ENCODE data around the gene SPTLC1. TPM values are rescaled to one million over a fixed set of nuclear protein-coding genes. Genes with fewer than 3 reads are reported as not detected.
A peak's percentile ranks its signal among the peaks of the same experiment; 100 is the strongest.

The SPTLC1 gene
- 64.5 TPM for polyA plus RNA-seq (2013, experiment 1 of 2)
- polyA plus RNA-seq (2013, experiment 2 of 2), result 61.3 TPM

- H4K5ac ChIP-seq (ENCODE audit: low read length), result no peak within 1 kb of the TSS
- H3K79me1 ChIP-seq (ENCODE audit: low read length), result peaks cover 3% of the 10 kb centered on the region
- no CpG with 5 or more reads among the region's 60 CpGs for WGBS (ENCODE audit: extremely low coverage, insufficient coverage, low lambda C conversion rate)
Measured at GRCh38 chr9:92115071-92115858, at the start of gene SPTLC1. Gene SPTLC1 (minus strand): TSS chr9:92115413. CDS start chr9:92115370, 43 bp downstream.

GRCh38 chr9:92164975-92165374 lies 49.8 kb upstream of the SPTLC1 start:
- DNase-seq, result no peak
- no peak overlapping the region for H2BK120ac ChIP-seq (ENCODE audit: low read depth, low read length)
- H3K79me1 ChIP-seq (ENCODE audit: low read length), result no peaks in the 10 kb centered on the region
- no peak overlapping the region for H2AK5ac ChIP-seq (ENCODE audit: low read length)
- no peak overlapping the region for H3K4ac ChIP-seq (ENCODE audit: low read depth, low read length)
- no peak overlapping the region for H3K27ac ChIP-seq (ENCODE audit: low read depth, low read length)
- no peak overlapping the region for H2BK15ac ChIP-seq (replicated peaks; ENCODE audit: low read depth)
- H3K9ac ChIP-seq (ENCODE audit: low read length), result no peak overlapping the region
- H3K79me2 ChIP-seq (ENCODE audit: control insufficient read depth, insufficient read depth, low read length), result no peaks in the 10 kb centered on the region
- no peaks in the 10 kb centered on the region for H3K27me3 ChIP-seq (ENCODE audit: insufficient read depth, low read length, poor library complexity)
- H2BK5ac ChIP-seq (ENCODE audit: low read length), result no peak overlapping the region
- no peaks in the 10 kb centered on the region for H3K4me1 ChIP-seq (ENCODE audit: control insufficient read depth, low read depth, low read length)
- no peak overlapping the region for H4K8ac ChIP-seq (ENCODE audit: low read depth, low read length)
- H4K5ac ChIP-seq (ENCODE audit: low read length), result no peak overlapping the region
- no peak overlapping the region for H3K4me2 ChIP-seq (ENCODE audit: low read length)
- no peak overlapping the region for H3K18ac ChIP-seq (ENCODE audit: low read length)
- H3K23ac ChIP-seq (ENCODE audit: low read length), result no peak overlapping the region
- no CpG with 5 or more reads among the region's 1 CpG for WGBS (ENCODE audit: extremely low coverage, insufficient coverage, low lambda C conversion rate)
- no peak overlapping the region for H3K4me3 ChIP-seq (ENCODE audit: low read length)
- no peak overlapping the region for H3K56ac ChIP-seq (ENCODE audit: low read length)
- no peaks in the 10 kb centered on the region for H3K36me3 ChIP-seq (ENCODE audit: control insufficient read depth, insufficient read depth, low read length)

More at GRCh38 chr9:92115071-92115858, at the start of gene SPTLC1:
- no peaks in the 10 kb centered on the region for H3K36me3 ChIP-seq (ENCODE audit: control insufficient read depth, insufficient read depth, low read length)
- H3K27me3 ChIP-seq (ENCODE audit: insufficient read depth, low read length, poor library complexity), result no peaks in the 10 kb centered on the region
- peak within 1 kb of the TSS; percentile 94 for H3K4ac ChIP-seq (ENCODE audit: low read depth, low read length)
- peak within 1 kb of the TSS; percentile 39 for H3K18ac ChIP-seq (ENCODE audit: low read length)
- no peak within 1 kb of the TSS for H2BK120ac ChIP-seq (ENCODE audit: low read depth, low read length)
- H3K4me3 ChIP-seq (ENCODE audit: low read length), result peak within 1 kb of the TSS; percentile 99
- no peak within 1 kb of the TSS for H3K23ac ChIP-seq (ENCODE audit: low read length)
- H3K79me2 ChIP-seq (ENCODE audit: control insufficient read depth, insufficient read depth, low read length), result peaks cover 19% of the 10 kb centered on the region
- H3K4me2 ChIP-seq (ENCODE audit: low read length), result peak within 1 kb of the TSS; percentile 97
- H2BK5ac ChIP-seq (ENCODE audit: low read length), result no peak within 1 kb of the TSS
- peak within 1 kb of the TSS; percentile 41 for H3K27ac ChIP-seq (ENCODE audit: low read depth, low read length)
- no peak within 1 kb of the TSS for H4K8ac ChIP-seq (ENCODE audit: low read depth, low read length)
- peak within 1 kb of the TSS; percentile 99 for H3K56ac ChIP-seq (ENCODE audit: low read length)
- peak; percentile 97 for DNase-seq
- no peak within 1 kb of the TSS for H2AK5ac ChIP-seq (ENCODE audit: low read length)
- H3K9ac ChIP-seq (ENCODE audit: low read length), result peak within 1 kb of the TSS; percentile 94
- H2BK15ac ChIP-seq (replicated peaks; ENCODE audit: low read depth), result no peak within 1 kb of the TSS
- no peaks in the 10 kb centered on the region for H3K4me1 ChIP-seq (ENCODE audit: control insufficient read depth, low read depth, low read length)

GRCh38 chr9:92164490-92164889 lies 49.3 kb upstream of the SPTLC1 start:
- H3K4me1 ChIP-seq (ENCODE audit: control insufficient read depth, low read depth, low read length), result no peaks in the 10 kb centered on the region
- no peak overlapping the region for H3K9ac ChIP-seq (ENCODE audit: low read length)
- H3K79me2 ChIP-seq (ENCODE audit: control insufficient read depth, insufficient read depth, low read length), result no peaks in the 10 kb centered on the region
- H3K27me3 ChIP-seq (ENCODE audit: insufficient read depth, low read length, poor library complexity), result no peaks in the 10 kb centered on the region
- H2BK120ac ChIP-seq (ENCODE audit: low read depth, low read length), result no peak overlapping the region
- H3K4ac ChIP-seq (ENCODE audit: low read depth, low read length), result no peak overlapping the region
- no peak overlapping the region for H3K4me3 ChIP-seq (ENCODE audit: low read length)
- no CpG with 5 or more reads among the region's 2 CpGs for WGBS (ENCODE audit: extremely low coverage, insufficient coverage, low lambda C conversion rate)
- H3K56ac ChIP-seq (ENCODE audit: low read length), result no peak overlapping the region
- H3K27ac ChIP-seq (ENCODE audit: low read depth, low read length), result no peak overlapping the region
- no peak overlapping the region for H2BK15ac ChIP-seq (replicated peaks; ENCODE audit: low read depth)
- H3K36me3 ChIP-seq (ENCODE audit: control insufficient read depth, insufficient read depth, low read length), result no peaks in the 10 kb centered on the region
- no peak overlapping the region for H3K18ac ChIP-seq (ENCODE audit: low read length)
- H2AK5ac ChIP-seq (ENCODE audit: low read length), result no peak overlapping the region
- H2BK5ac ChIP-seq (ENCODE audit: low read length), result no peak overlapping the region
- no peak overlapping the region for H3K4me2 ChIP-seq (ENCODE audit: low read length)
- H4K8ac ChIP-seq (ENCODE audit: low read depth, low read length), result no peak overlapping the region
- no peak for DNase-seq
- no peaks in the 10 kb centered on the region for H3K79me1 ChIP-seq (ENCODE audit: low read length)
- no peak overlapping the region for H3K23ac ChIP-seq (ENCODE audit: low read length)
- H4K5ac ChIP-seq (ENCODE audit: low read length), result no peak overlapping the region

- H3K18ac ChIP-seq (ENCODE audit: low read length), result no peak overlapping the region
- H3K27me3 ChIP-seq (ENCODE audit: insufficient read depth, low read length, poor library complexity), result no peaks in the 10 kb centered on the region
- no peak overlapping the region for H4K5ac ChIP-seq (ENCODE audit: low read length)
- H4K8ac ChIP-seq (ENCODE audit: low read depth, low read length), result no peak overlapping the region
- no peak overlapping the region for H3K4me3 ChIP-seq (ENCODE audit: low read length)
- H3K9ac ChIP-seq (ENCODE audit: low read length), result no peak overlapping the region
- no peaks in the 10 kb centered on the region for H3K4me1 ChIP-seq (ENCODE audit: control insufficient read depth, low read depth, low read length)
- no peak overlapping the region for H3K27ac ChIP-seq (ENCODE audit: low read depth, low read length)
- no peaks in the 10 kb centered on the region for H3K79me2 ChIP-seq (ENCODE audit: control insufficient read depth, insufficient read depth, low read length)
- no peak overlapping the region for H3K56ac ChIP-seq (ENCODE audit: low read length)
- no peak overlapping the region for H2BK120ac ChIP-seq (ENCODE audit: low read depth, low read length)
- no peak overlapping the region for H3K4me2 ChIP-seq (ENCODE audit: low read length)
- H3K4ac ChIP-seq (ENCODE audit: low read depth, low read length), result no peak overlapping the region
- no CpG with 5 or more reads among the region's 4 CpGs for WGBS (ENCODE audit: extremely low coverage, insufficient coverage, low lambda C conversion rate)
- H3K23ac ChIP-seq (ENCODE audit: low read length), result no peak overlapping the region
- DNase-seq, result no peak
- no peak overlapping the region for H2BK5ac ChIP-seq (ENCODE audit: low read length)
- H2AK5ac ChIP-seq (ENCODE audit: low read length), result no peak overlapping the region
- H3K79me1 ChIP-seq (ENCODE audit: low read length), result no peaks in the 10 kb centered on the region
- no peaks in the 10 kb centered on the region for H3K36me3 ChIP-seq (ENCODE audit: control insufficient read depth, insufficient read depth, low read length)
- no peak overlapping the region for H2BK15ac ChIP-seq (replicated peaks; ENCODE audit: low read depth)
Measured at GRCh38 chr9:92163276-92163675, 48.1 kb upstream of the SPTLC1 start.

GRCh38 chr9:92160786-92161185 lies 45.6 kb upstream of the SPTLC1 start:
- H3K79me1 ChIP-seq (ENCODE audit: low read length), result no peaks in the 10 kb centered on the region
- H2AK5ac ChIP-seq (ENCODE audit: low read length), result no peak overlapping the region
- H2BK120ac ChIP-seq (ENCODE audit: low read depth, low read length), result no peak overlapping the region
- H3K18ac ChIP-seq (ENCODE audit: low read length), result no peak overlapping the region
- peak; percentile 27 for DNase-seq
- no peak overlapping the region for H3K27ac ChIP-seq (ENCODE audit: low read depth, low read length)
- no peaks in the 10 kb centered on the region for H3K4me1 ChIP-seq (ENCODE audit: control insufficient read depth, low read depth, low read length)
- no peak overlapping the region for H3K4ac ChIP-seq (ENCODE audit: low read depth, low read length)
- no CpG with 5 or more reads among the region's 10 CpGs for WGBS (ENCODE audit: extremely low coverage, insufficient coverage, low lambda C conversion rate)
- H2BK15ac ChIP-seq (replicated peaks; ENCODE audit: low read depth), result no peak overlapping the region
- H3K36me3 ChIP-seq (ENCODE audit: control insufficient read depth, insufficient read depth, low read length), result no peaks in the 10 kb centered on the region
- no peak overlapping the region for H4K5ac ChIP-seq (ENCODE audit: low read length)
- H4K8ac ChIP-seq (ENCODE audit: low read depth, low read length), result no peak overlapping the region
- H3K27me3 ChIP-seq (ENCODE audit: insufficient read depth, low read length, poor library complexity), result no peaks in the 10 kb centered on the region
- no peak overlapping the region for H3K23ac ChIP-seq (ENCODE audit: low read length)
- no peak overlapping the region for H3K4me3 ChIP-seq (ENCODE audit: low read length)
- no peak overlapping the region for H2BK5ac ChIP-seq (ENCODE audit: low read length)
- H3K56ac ChIP-seq (ENCODE audit: low read length), result no peak overlapping the region
- no peaks in the 10 kb centered on the region for H3K79me2 ChIP-seq (ENCODE audit: control insufficient read depth, insufficient read depth, low read length)
- no peak overlapping the region for H3K9ac ChIP-seq (ENCODE audit: low read length)
- H3K4me2 ChIP-seq (ENCODE audit: low read length), result no peak overlapping the region
